Measurements from ENCODE around the gene FBXO22. TPM values are rescaled to one million over a fixed set of nuclear protein-coding genes. Genes with fewer than 3 reads are reported as not detected.
"Not testable (repeated sequence)": the region's sequence is repeated elsewhere in the genome, so short reads cannot be mapped to it uniquely, and the experiment has no call there.

The FBXO22 gene
- total and polyA plus RNA-seq, 12 donors: 3.8 to 23.4 (median 18.4) TPM

DNA sequence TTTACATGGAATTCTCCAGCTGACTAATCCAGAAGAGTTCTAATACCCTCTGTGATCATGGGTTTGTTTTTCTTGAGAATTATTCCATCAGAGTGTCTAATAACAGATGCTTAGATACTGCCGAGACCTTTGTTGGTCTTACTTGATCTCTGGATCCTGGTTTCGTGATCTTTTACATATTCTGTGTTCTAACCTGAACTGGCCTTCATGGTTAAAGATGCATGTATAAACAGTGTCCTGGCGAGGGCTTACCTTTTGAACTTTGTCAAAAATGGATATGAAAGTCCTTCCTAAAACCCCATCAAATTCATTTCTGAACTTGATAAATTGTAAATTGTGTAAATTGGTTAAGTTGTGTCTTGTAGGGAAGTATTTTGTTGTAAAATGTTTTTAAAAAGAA, 35.7 kb upstream of the FBXO22 start:
- H3K9me3 ChIP-seq: no peaks in the 10 kb centered on the region
- H3K27ac ChIP-seq: no peak overlapping the region
- WGBS, 2 donors: 95 to 97% methylated on average over 3 of the region's 3 CpGs
- H3K4me1 ChIP-seq: peaks cover 0 to 26% (median 3%) of the 10 kb centered on the region in 9 donors
- no peak for DNase-seq
- peaks cover 0 to 48% (median 11%) of the 10 kb centered on the region in 9 donors for H3K36me3 ChIP-seq
- no peak overlapping the region for H3K4me3 ChIP-seq
- intact Hi-C loops (cut with DNase I): no loop called here
- no peak for ATAC-seq
- no peaks in the 10 kb centered on the region for H3K27me3 ChIP-seq
- TF ChIP-seq, protein P1, sequence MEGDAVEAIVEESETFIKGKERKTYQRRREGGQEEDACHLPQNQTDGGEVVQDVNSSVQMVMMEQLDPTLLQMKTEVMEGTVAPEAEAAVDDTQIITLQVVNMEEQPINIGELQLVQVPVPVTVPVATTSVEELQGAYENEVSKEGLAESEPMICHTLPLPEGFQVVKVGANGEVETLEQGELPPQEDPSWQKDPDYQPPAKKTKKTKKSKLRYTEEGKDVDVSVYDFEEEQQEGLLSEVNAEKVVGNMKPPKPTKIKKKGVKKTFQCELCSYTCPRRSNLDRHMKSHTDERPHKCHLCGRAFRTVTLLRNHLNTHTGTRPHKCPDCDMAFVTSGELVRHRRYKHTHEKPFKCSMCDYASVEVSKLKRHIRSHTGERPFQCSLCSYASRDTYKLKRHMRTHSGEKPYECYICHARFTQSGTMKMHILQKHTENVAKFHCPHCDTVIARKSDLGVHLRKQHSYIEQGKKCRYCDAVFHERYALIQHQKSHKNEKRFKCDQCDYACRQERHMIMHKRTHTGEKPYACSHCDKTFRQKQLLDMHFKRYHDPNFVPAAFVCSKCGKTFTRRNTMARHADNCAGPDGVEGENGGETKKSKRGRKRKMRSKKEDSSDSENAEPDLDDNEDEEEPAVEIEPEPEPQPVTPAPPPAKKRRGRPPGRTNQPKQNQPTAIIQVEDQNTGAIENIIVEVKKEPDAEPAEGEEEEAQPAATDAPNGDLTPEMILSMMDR (IDR thresholded peaks at IDR 0.05): no peak

DNA sequence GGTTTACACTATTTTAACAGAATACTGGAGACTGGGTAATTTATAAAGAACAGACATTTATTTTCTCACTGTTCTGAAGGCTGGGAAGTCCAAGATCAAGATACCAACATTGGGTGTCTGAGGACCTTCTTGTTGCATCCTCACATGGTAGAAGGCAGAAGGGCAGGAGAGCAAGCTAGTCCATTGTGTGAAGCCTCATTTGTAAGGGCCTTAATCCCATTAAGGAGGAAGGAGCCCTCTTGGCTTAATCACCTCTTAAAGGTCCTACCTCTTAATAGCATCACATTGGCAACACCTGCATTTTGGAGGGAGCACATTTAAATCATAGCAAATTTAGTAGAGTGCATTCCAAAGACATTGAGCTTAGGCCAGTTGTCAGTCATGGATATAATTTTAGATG, 34.2 kb upstream of the FBXO22 start:
- Histone ChIP-seq H3K27me3 (no peaks in the 10 kb centered on the region), H3K4me3 (no peak overlapping the region), H3K27ac (no peak overlapping the region), H3K9me3 (no peaks in the 10 kb centered on the region), H3K36me3 (peaks cover 0 to 49% (median 11%) of the 10 kb centered on the region in 9 donors), H3K4me1 (peaks cover 0 to 26% (median 3%) of the 10 kb centered on the region in 9 donors)
- intact Hi-C loops (cut with DNase I): no loop called here
- ATAC-seq: no peak
- DNase-seq: no peak
- TF ChIP-seq, protein P1 (IDR thresholded peaks at IDR 0.05): no peak

DNA sequence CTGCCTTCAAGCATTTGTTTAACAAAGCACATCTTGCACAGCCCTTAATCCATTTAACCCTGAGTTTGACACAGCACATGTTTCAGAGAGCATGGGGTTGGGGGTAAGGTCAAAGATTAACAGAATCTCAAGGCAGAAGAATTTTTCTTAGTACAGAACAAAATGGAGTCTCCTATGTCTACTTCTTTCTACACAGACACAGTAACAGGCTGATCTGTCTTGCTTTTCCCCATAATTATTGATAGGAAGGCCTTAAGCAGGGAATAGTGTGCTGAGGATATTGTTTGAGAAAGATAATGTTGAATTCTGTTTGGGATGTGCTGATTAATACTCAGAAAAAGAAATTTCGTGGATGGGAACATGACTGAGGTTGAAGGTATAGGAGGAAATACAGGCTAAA, 32.1 kb upstream of the FBXO22 start:
- 89 to 94% methylated on average over 1 of the region's 1 CpG for WGBS, 2 donors
- Histone ChIP-seq H3K4me1 (peaks cover 0 to 15% (median 3%) of the 10 kb centered on the region in 9 donors), H3K36me3 (peaks cover 0 to 62% (median 13%) of the 10 kb centered on the region in 9 donors)
- H3K27ac ChIP-seq; intact Hi-C loops (cut with DNase I); H3K9me3 ChIP-seq; DNase-seq; H3K27me3 ChIP-seq; H3K4me3 ChIP-seq; ATAC-seq: not testable (repeated sequence)

DNA sequence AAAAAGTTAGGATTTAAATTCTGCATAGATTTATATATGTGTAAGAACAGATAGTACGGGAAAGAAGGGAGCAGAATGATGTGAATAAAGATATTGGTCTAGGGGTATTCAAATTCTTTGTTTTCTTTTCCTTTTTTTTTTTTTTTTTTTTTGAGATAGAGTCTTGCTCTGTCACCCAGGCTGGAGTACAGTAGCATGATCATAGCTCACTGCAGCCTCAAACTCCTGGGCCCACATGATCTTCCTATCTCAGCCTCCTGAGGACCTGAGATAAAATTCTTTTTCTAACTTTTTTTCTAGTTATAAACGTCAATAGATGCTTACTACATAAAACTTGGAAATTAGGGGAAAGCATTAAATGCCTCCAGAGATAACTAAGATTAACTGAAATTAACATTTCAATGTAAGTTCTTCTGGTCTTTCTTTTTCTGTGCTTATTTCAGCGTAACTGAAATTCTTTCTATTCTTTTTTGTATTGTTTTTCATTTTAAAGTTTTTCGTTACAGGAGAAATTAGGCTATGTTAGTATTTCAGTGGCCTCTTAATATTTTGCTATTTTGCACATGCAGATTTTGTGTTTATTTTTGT, 31.2 kb upstream of the FBXO22 start:
- DNase-seq (no peak), ATAC-seq (no peak)
- Histone ChIP-seq H3K4me3 (no peak overlapping the region), H3K9me3 (no peaks in the 10 kb centered on the region), H3K4me1 (peaks cover 0 to 6% (median 0%) of the 10 kb centered on the region in 9 donors), H3K27me3 (no peaks in the 10 kb centered on the region), H3K27ac (no peak overlapping the region), H3K36me3 (peaks cover 0 to 70% (median 16%) of the 10 kb centered on the region in 9 donors)
- WGBS, 2 donors: 81 to 83% methylated on average over 4 of the region's 4 CpGs
- TF ChIP-seq, protein P1 (IDR thresholded peaks at IDR 0.05): no peak
- intact Hi-C loops (cut with DNase I): no loop called here

DNA sequence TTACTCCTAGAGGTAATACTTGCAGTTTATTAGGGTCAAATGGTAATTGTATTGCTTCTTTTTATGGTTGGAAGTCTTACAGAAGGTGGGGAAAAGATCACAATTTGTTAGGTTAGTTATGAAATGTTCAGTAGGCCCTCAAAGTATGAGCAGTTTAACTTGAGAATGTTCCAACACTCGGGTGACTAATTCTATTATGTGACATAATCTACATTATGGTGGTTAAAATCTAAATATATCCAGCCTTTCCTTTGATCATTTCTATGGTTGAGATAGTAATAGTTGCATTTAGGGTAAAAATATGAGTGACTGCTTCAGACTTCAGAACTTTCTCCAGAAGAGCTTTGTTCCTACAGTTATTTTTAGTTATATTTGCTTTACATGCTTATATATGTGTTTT, 19.6 kb upstream of the FBXO22 start:
- DNase-seq: no peak
- Histone ChIP-seq H3K4me3 (no peak overlapping the region), H3K4me1 (no peaks in the 10 kb centered on the region), H3K27ac (no peak overlapping the region), H3K27me3 (no peaks in the 10 kb centered on the region), H3K9me3 (no peaks in the 10 kb centered on the region), H3K36me3 (peaks cover 0 to 89% (median 8%) of the 10 kb centered on the region in 9 donors)
- ATAC-seq: no peak
- intact Hi-C loops (cut with DNase I): no loop called here
- TF ChIP-seq, protein P1 (IDR thresholded peaks at IDR 0.05): no peak
- 70 to 81% methylated on average over 1 of the region's 1 CpG for WGBS, 2 donors
